GM21786 (cell line): ENCODE measurements around the gene LRBA.
"Not testable (repeated sequence)": the region's sequence is repeated elsewhere in the genome, so short reads cannot be mapped to it uniquely, and the experiment has no call there.

Source experiments
- ATAC-seq: cut with Tn5 transposase; IDR thresholded peaks from one replicate; pipeline ENCODE4 v1.9.1; 2021; ENCODE audit not compliant: unreplicated experiment

The LRBA gene

GRCh38 chr4:150447356-150447755, 567.7 kb downstream of the LRBA start:
- ATAC-seq, result no peak

- ATAC-seq, result no peak
These were observed 575.6 kb downstream of the LRBA start for GRCh38 chr4:150439451-150439933.

GRCh38 chr4:150436598-150437370, 578.3 kb downstream of the LRBA start:
- no peak for ATAC-seq

DNA sequence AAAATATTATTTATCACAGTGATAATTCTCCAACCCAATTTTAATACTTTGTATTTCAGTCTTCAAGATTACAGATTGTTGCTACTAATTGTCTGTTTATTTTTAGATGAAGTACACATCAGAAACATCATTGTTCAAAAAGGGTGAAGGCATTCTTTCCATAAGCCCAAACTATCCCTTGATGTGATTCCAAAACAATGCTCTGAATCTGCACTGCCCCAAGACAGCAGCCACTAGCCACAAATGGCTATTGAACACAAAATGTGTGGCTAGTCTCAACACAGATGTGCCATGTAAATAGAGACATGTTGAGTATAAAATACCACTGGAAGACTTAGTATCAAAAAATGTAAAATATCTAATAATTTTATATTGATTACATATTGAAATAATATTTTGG, 583.9 kb downstream of the LRBA start:
- ATAC-seq, result no peak

GRCh38 chr4:150425161-150425560, 589.9 kb downstream of the LRBA start:
- no peak for ATAC-seq

GRCh38 chr4:150423503-150423902, 591.6 kb downstream of the LRBA start:
- no peak for ATAC-seq

DNA sequence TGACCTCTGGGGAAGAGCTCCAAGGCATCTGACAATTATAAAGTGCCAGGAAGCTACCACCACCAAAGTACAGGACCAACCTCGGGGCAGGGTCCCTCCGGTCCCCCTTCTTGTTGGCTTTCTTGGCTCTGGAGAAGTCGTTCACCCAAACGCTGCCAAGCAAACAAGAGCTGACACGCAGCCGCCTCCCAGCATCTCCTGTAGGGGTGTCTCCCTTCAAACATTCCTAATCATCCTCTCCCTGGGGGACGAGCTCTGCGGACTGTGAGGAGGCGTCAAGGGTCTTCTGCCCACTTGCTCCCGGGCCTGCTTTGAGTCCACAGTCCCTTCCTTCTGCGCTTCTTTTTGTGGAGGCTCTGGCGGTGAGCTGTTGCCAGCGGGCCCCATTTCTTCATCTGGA, 592.0 kb downstream of the LRBA start:
- no peak for ATAC-seq

DNA sequence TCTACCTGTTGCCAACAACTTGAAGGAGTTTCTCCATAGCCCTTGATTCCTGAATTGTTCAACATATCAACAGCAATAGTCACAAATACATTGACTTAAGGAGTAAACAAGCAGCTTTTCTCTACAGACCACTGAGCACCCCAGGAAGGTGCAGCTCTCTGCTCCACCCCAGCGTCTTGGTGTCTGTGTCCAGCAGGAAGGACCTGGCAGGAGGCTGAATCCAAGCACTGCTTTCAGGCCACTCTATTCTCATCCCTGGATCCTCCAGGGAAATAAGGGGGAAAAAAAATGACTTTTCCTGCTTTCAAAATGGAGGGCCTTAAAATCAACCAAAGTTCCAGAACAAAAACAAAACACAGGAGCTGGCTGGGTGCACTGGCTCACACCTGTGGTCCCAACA, 593.5 kb downstream of the LRBA start:
- ATAC-seq, result no peak

DNA sequence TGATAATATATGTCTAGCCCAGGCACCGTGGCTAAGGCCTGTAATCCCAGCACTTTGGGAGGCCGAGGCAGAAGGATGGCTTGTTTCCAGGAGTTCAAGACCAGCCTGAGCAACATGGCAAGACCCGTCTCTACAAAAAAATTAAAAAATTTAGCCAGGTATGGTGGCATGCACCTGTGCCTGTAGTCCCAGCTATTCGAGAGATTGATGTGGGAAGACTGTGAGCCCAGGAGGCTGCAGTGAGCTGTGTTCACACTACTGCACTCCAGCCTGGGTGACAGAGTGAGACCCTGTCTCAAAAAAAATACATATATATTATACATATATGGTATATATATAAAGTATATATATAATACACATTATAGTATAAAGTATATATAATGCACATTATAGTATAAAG, 595.1 kb downstream of the LRBA start:
- ATAC-seq, result no peak

- no peak for ATAC-seq
These were observed 596.2 kb downstream of the LRBA start for GRCh38 chr4:150418757-150419410.

GRCh38 chr4:150415213-150415612, 599.9 kb downstream of the LRBA start:
- ATAC-seq, result no peak

GRCh38 chr4:150411520-150411919, 603.6 kb downstream of the LRBA start:
- no peak for ATAC-seq

DNA sequence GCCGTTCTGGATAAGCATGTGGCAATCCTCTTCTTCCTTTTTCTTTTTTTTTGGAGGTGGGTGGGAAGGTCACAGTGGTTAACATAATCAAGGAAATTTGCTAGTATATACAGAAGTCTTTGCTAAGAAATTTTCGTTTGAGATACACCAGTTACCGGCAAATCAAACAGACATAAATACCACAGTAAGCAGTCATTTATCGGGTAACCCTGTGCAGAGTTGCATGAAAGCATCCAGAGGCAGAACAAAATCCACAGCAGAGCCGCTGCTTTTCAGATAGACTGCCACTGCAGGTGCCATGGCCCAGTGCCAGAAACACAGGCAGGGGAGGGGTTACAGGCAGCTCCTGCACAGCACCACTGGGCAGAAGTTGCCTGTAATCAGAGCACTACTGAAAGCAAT, 612.2 kb downstream of the LRBA start:
- peak; percentile 84 for ATAC-seq

DNA sequence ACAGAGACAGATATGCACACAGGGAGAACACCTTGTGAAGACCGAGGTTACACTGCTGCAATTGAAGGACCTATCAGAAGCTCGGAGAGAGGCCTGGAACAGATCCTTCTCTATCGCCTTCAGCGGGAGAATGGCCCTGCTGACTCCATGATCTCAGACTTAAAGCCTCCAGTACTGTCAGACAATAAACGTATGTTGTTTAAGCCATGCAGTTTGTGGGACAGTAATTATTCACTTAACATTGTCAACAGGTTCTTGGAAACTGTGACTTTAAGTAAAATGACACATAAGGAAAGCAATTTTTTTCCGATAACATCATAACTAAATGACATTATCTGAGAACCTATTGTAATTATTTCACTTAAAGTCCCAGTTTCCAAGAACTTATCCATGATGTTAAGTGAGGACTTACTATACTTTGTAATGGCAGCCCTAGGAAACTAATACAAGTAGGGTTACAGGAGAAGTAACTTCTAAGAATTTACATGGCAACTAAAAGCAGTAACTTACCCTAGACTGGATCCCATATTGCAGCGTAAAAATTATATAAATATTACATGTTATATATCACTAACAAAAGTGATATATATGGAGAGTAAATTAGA, 613.9 kb downstream of the LRBA start:
- ATAC-seq, result no peak

GRCh38 chr4:150395872-150396271, 619.2 kb downstream of the LRBA start:
- ATAC-seq, result no peak

DNA sequence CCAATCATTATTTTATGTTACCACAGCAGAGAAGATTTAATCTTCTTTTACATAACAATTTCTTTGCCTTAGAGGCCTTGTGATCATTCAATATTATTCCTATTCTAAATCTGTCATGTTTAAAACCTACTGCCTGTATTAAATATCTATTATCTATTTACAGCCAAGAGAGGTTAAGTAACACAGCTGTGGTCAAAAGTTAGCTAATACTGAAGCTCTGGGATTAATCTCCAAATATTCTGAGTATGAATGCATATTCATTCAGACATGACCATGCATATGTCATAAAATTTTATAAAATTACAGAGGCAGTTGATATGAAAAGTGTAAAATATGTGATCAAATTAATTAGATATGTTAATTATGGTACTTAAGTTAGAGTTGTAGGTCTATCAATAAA, 621.0 kb downstream of the LRBA start:
- no peak for ATAC-seq

DNA sequence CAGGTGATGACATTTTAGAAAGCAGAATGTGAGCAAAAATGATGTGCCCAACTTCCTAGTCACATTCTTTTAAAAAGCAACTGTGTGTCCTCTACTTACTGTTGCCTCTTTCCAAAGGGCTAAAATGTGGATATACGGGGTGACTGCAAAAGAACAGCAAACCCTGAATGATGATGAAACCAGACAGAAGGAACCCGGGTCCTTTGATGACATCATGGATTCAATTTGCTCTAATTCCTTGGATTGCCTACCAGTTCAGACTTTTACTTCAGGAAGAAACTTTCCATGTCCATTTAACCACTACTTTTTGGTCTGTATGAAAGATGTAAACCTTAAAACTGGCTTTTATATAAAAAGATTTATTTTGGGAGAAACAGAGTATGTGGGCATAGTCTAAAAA, 624.0 kb downstream of the LRBA start:
- no peak for ATAC-seq

GRCh38 chr4:150390531-150390910, 624.6 kb downstream of the LRBA start:
- no peak for ATAC-seq

GRCh38 chr4:150389896-150390530, 625.1 kb downstream of the LRBA start:
- ATAC-seq, result no peak

DNA sequence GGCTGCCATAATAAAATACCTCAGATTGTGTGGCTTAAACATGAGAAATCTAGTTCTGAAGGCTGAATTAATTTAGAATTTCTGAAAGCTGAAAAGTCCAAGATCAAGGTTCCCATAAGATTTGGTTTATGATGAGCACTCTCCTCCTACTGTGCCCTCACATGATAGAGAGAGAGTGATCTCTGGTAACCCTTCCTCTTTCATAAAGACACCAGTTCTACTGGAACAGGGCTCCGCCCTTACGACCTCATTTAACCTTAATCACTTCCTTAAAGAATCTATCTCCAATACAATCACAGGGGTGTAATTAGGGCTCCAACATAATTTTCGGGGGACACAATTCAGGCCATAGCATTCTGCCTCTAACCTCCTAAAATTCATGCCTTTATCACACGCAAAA, 627.1 kb downstream of the LRBA start:
- ATAC-seq, result no peak

GRCh38 chr4:150386415-150386814, 628.7 kb downstream of the LRBA start:
- ATAC-seq, result not testable (repeated sequence)

- ATAC-seq, result no peak
These were observed 629.5 kb downstream of the LRBA start for GRCh38 chr4:150385606-150386005.
